ENCODE results near the gene PIP5K1B.

DNA sequence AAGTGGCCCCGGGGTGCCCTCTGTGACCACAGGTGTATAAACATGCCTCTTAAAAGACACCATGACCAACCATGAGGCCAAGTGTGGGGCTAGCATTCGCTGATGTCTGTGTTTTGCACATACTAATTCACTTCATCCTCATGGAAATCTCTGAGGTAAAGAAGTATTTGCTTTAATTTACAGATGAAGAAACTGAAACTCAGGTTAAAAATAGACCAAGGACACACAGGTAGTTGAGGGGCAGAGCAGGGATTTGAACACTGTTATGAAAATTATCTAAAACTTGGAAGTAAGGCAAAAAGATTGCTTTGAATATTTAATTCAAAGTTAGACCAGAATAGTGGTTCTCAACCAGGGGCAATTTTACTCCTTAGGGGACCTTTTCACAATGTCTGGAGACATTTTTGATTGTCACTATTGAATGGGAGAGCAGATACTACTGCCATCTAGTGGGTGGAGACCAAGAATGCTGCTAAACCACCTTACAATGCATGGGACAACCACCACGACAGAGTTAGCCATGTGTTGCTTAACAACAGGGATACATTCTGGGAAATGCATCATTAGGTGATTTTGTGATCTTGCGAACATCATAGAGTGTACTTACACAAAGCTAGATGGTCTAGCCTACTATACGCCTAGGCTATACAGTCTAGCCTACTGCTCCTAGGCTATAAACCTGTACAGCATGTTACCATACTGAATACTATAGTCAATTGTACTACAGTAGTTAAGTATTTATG lies 322.5 kb downstream of the PIP5K1B start:
- TF ChIP-seq CTCF (IDR thresholded peaks at IDR 0.05; ENCODE audit: low read depth, low read length, missing input control) (peak; percentile 68), NR2F2 (IDR thresholded peaks at IDR 0.05) (no peak), GABPA (IDR thresholded peaks at IDR 0.05 in 1 of 2, conservative IDR thresholded peaks at IDR 0.05 in 1 of 2) (no peak), REST (IDR thresholded peaks at IDR 0.05) (no peak), EGR1 (IDR thresholded peaks at IDR 0.05; ENCODE audit: low read depth in 2 of 2) (no peak), TAF1 (conservative IDR thresholded peaks at IDR 0.05) (no peak), FOXA1 (IDR thresholded peaks at IDR 0.05) (no peak), RAD21 (IDR thresholded peaks at IDR 0.05) (peak; percentile 77 to 85)
- TF ChIP-seq, protein P1, sequence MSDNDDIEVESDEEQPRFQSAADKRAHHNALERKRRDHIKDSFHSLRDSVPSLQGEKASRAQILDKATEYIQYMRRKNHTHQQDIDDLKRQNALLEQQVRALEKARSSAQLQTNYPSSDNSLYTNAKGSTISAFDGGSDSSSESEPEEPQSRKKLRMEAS (IDR thresholded peaks at IDR 0.05) = no peak
